BLaER1 (cell line): ENCODE measurements around the gene CNTNAP3B.
"Not testable (repeated sequence)": the region's sequence is repeated elsewhere in the genome, so short reads cannot be mapped to it uniquely, and the experiment has no call there.

Source experiments
- H3K27ac ChIP-seq: shearing (Covaris generic); formaldehyde crosslinking; 2 replicates; pipeline ENCODE4 v1.8.1; 2022
- H3K27me3 ChIP-seq: shearing (Covaris generic); formaldehyde crosslinking; 2 replicates; pipeline ENCODE4 v1.8.1; 2022
- H3K36me3 ChIP-seq: shearing (Covaris generic); formaldehyde crosslinking; 2 replicates; pipeline ENCODE4 v1.8.1; 2022
- H3K4me1 ChIP-seq: shearing (Covaris generic); formaldehyde crosslinking; 2 replicates; pipeline ENCODE4 v1.8.1; 2022
- H3K4me2 ChIP-seq: shearing (Covaris generic); formaldehyde crosslinking; 2 replicates; pipeline ENCODE4 v1.8.1; 2022
- H3K4me3 ChIP-seq: shearing (Covaris generic); formaldehyde crosslinking; 2 replicates; pipeline ENCODE4 v1.8.1; 2022
- H3K9ac ChIP-seq: shearing (Covaris generic); formaldehyde crosslinking; 2 replicates; pipeline ENCODE4 v1.8.1; 2022
- H3K9me3 ChIP-seq: shearing (Covaris generic); formaldehyde crosslinking; 2 replicates; pipeline ENCODE4 v1.8.1; 2022
- H4K20me1 ChIP-seq: shearing (Covaris generic); formaldehyde crosslinking; 2 replicates; pipeline ENCODE4 v1.8.1; 2022

The CNTNAP3B gene

DNA sequence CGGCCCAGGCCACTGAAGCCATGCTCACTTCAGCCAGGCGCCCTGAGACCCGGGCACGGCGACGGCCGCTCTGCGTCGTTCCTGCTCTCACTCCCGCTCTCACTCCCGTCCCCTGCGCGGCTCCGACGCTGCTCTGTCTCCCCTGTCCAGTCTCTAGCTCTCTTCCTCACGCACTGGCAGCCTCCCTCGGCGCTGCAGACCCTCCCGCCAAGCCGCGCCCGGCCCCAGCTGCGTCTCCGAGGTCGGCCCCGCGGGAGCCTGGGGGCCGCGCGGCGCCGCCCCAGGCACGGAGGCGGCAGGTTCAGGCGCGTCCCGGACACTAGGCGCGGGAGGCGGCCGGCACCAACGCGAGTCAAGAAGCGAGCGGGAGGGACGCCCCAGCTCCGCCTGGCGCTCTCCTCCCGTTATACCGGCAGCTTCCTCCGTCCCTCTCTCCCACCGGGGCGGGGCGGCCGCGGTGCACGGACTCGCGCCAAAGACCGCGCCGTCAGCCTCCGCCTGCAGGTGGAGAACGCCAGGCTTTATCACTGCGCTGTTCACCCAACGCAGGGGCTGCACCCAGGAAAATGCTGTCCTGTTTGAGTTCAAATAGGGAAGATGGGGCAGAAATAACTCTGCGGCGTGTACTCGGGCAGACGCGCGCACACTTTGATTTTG lies at the start of gene CNTNAP3B:
Gene CNTNAP3B, minus strand, starts transcription at position 354 of the 657 bp plus-strand sequence. Its CDS starts 332 bp downstream, at position 22.
- H3K27me3 ChIP-seq, H3K9me3 ChIP-seq, H3K4me2 ChIP-seq, H4K20me1 ChIP-seq, H3K4me3 ChIP-seq, H3K4me1 ChIP-seq, H3K27ac ChIP-seq, H3K36me3 ChIP-seq, H3K9ac ChIP-seq: not testable (repeated sequence)

DNA sequence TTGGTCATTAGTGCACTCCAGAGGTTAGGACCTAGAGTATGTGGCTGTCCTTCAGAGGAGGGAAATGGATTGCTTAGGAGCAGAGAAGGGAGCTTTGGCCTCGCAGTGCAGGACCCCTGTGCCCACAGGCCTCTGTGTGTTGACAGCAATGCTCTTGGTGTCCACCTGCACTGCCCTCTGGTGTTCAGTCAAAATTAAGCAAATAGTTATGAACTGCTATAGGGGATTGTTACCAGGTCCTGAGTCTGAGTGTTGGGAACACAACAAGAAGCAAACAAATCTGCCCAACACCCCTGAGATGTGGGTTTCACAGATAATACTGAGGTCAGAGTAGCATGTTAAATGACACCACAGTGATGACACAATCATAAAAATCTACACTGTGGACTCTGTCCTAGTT lies 31.1 kb upstream of the CNTNAP3B start:
- H3K4me3 ChIP-seq, H4K20me1 ChIP-seq, H3K4me1 ChIP-seq, H3K36me3 ChIP-seq, H3K27ac ChIP-seq, H3K9ac ChIP-seq, H3K4me2 ChIP-seq, H3K9me3 ChIP-seq, H3K27me3 ChIP-seq: not testable (repeated sequence)

DNA sequence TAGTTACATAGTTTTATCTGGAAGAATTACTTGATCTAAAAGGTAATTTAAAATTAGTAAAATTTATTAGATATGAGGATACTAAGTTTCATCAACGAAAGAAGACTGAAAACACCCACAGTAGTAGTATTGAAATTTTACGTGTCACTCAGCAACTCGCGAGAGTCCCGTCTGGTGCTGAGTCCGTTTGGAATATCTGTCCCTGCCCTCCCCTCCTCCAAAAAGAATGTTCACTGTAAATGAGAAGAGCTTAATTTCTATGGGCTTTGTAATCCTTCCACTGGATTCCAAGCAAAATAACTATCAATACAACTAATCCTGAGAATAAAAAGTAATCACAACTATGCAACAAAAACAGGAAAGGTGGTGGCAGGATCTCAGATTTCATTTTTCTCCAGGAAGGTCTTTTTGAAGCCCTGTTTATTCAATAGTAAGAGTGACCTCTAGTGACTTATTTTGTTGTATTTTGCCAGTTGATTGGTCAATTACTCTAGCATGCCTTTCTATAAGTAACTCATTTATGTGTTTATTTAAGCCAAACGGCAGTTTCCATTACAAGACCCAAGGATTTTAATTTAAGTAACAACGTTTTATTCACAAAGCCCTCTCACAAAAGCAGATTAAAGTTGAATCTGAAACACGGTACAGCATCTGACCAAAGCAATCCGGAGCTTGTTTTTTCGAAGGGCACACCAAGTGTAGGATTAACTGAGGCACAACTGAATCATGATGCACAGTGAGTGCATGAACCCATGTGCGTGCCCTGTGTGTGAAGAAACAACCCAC lies 2.0 kb downstream of the CNTNAP3B start:
- H3K9ac ChIP-seq = not testable (repeated sequence)

DNA sequence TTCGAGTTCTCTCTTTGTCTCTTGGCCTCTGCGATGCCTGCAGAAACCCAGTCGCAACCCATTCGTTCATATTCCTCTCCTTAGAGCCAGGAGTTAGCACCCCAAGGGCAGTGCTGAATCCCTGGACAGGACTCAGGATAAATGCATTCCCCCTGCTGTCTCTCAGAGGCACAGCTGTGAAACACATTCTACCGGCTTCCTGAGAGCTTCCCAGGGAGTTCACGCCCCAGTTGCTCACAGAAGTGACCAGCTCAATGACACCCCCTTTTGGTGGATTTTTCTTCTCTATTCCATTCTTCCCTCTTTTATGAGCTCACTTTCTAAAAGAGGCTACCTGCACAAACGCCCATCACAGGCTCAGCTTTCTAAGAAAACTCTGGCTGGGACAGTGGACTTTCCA lies 8.2 kb downstream of the CNTNAP3B start:
- not testable (repeated sequence) for H4K20me1 ChIP-seq, H3K27me3 ChIP-seq, H3K36me3 ChIP-seq, H3K4me2 ChIP-seq, H3K4me1 ChIP-seq, H3K4me3 ChIP-seq, H3K9me3 ChIP-seq, H3K27ac ChIP-seq, H3K9ac ChIP-seq

More for the DNA sequence above, 2.0 kb downstream of the CNTNAP3B start:
- not testable (repeated sequence) for H3K36me3 ChIP-seq, H3K4me1 ChIP-seq, H3K27ac ChIP-seq, H3K4me2 ChIP-seq, H3K9me3 ChIP-seq, H3K27me3 ChIP-seq, H4K20me1 ChIP-seq, H3K4me3 ChIP-seq

DNA sequence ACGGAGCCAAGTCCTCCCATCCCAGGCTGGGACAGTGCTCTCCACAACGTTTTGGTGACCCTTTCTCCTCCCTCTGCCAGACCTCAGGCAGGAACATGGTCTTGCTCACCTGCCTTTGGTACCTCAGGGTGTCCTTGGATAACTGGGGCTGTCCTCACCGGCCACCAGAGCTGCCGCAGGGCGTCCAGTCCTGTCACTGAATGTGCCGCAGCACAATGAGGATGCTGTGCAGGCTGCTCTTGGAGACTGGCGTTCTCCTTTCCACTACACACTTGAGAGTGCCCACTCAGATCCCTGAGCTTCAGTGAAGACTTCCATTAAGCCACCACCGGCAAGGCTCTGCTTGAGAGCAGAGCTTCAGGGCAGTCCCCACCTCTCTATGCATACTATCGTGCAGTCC lies 33.3 kb downstream of the CNTNAP3B start:
- H3K9me3 ChIP-seq = not testable (repeated sequence)

DNA sequence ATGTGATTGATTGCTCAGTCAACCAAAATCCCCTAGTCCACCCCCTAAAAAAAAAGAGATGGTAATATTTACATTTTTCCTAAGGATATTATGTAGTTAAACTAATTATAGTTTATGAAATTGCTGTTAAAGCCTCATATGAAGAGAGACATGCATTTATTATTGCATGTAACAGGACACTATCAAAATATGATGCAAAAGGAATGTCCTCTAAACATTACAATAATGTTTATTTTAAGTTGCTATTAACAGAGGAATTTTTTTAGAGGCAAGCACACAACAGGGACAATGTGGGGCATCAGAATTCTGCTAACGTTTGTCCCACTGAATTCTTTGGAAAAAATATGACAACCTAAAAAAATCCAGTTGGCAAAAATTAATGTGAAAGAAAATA lies 44.7 kb downstream of the CNTNAP3B start:
- H3K36me3 ChIP-seq, H3K9ac ChIP-seq, H3K4me2 ChIP-seq, H3K9me3 ChIP-seq, H3K4me3 ChIP-seq, H3K27me3 ChIP-seq, H3K27ac ChIP-seq, H3K4me1 ChIP-seq, H4K20me1 ChIP-seq: not testable (repeated sequence)

More for the DNA sequence above, 33.3 kb downstream of the CNTNAP3B start:
- H3K4me3 ChIP-seq, H3K36me3 ChIP-seq, H3K27ac ChIP-seq, H3K4me2 ChIP-seq, H3K4me1 ChIP-seq, H3K9ac ChIP-seq, H3K27me3 ChIP-seq, H4K20me1 ChIP-seq: not testable (repeated sequence)

DNA sequence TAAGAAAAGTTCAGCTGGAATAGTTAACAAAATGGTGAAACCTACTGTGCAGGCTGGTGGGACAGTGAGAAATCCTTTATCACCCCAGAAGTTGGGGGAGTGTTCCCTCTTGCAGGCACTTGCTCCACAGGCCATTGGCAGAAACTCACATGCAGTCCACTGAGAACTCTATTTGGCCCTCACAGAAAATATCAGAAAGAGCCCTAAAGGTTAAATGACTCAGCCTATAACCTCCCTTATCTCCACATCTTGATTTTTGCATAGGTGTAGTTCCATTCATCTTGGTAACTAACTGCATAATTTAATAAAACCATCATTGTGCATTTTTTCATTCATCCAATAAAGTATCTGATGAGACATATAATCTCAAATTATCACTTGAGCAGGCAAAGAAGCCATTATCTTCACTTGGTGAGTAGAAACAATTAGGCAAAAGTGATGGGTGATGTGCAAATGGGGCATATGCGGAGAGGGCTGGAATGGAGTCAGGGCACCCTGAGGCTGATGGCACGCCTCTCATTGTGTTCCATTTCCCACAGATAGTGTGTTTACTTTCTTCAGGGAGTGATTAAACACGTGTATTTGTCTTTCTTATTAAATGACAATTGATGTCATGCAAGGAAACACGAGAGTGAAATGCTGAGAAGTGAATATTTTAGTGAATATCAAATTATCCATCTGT lies 45.2 kb downstream of the CNTNAP3B start:
- H3K4me2 ChIP-seq, H3K9ac ChIP-seq, H4K20me1 ChIP-seq, H3K9me3 ChIP-seq, H3K4me3 ChIP-seq, H3K27ac ChIP-seq, H3K4me1 ChIP-seq, H3K27me3 ChIP-seq, H3K36me3 ChIP-seq: not testable (repeated sequence)

DNA sequence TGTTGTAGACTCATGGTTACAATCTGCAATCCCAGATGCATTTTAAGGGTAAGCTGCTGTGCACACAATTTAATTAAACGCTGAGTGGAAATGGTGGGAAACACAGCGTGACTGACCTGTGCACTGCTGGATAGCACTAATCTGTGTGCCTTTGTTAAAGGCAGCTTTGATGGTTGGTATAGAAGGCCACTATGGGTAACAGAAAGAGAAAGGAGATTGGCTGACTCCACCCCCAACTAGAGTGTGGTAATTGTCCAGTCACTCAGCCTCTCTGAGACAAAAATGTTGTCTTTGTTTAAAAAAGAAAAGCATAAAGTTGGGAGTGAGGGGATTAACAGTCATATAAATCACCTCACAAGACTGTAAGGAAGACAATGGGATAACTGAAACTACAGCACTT lies 48.9 kb downstream of the CNTNAP3B start:
- H3K36me3 ChIP-seq, H3K4me1 ChIP-seq, H3K4me3 ChIP-seq, H3K27me3 ChIP-seq, H3K27ac ChIP-seq, H4K20me1 ChIP-seq, H3K9ac ChIP-seq, H3K9me3 ChIP-seq, H3K4me2 ChIP-seq: not testable (repeated sequence)

DNA sequence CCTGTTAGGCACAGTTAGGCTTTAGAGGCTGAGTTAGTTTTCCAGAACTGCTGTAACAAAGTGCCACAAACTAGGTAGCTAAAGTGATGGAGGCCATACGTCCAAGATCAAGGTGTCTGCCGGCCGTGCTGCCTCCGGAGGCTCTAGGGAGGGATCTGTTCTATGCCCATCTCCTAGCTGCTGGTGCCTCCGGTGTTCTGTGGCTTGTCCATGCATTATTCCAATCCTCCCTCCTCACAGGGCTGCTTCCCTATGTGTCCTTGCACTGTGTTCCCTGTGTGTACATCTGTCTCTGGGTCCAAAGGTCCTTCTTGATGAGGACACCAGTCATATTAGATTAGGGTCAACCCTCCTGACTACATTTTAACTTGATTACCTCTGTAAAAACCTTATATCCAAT lies 54.4 kb downstream of the CNTNAP3B start:
- H3K9ac ChIP-seq, H3K4me1 ChIP-seq, H4K20me1 ChIP-seq, H3K4me3 ChIP-seq, H3K27me3 ChIP-seq, H3K4me2 ChIP-seq, H3K9me3 ChIP-seq, H3K36me3 ChIP-seq, H3K27ac ChIP-seq: not testable (repeated sequence)

DNA sequence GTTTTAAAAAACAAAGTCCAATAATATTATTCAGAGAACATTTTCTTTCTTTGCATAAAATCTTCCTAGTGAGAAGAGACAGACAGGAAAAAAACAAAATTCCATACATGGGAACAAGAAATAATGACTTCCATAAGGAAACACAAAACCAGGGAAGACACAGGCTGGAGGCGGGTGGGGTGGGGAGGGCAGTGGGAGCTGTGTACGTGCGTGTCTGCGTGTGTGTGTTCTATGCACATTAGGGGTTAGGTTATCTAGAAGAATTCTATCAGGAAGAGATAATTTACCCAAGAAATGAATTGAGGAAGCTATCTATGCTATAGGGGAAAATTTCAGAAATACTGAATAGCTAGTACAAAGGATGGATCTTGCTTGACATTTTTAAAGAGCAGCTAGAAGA lies 58.2 kb downstream of the CNTNAP3B start:
- H3K36me3 ChIP-seq, H3K4me1 ChIP-seq, H3K27ac ChIP-seq, H3K9me3 ChIP-seq, H3K27me3 ChIP-seq, H3K4me3 ChIP-seq, H3K9ac ChIP-seq, H3K4me2 ChIP-seq, H4K20me1 ChIP-seq: not testable (repeated sequence)

DNA sequence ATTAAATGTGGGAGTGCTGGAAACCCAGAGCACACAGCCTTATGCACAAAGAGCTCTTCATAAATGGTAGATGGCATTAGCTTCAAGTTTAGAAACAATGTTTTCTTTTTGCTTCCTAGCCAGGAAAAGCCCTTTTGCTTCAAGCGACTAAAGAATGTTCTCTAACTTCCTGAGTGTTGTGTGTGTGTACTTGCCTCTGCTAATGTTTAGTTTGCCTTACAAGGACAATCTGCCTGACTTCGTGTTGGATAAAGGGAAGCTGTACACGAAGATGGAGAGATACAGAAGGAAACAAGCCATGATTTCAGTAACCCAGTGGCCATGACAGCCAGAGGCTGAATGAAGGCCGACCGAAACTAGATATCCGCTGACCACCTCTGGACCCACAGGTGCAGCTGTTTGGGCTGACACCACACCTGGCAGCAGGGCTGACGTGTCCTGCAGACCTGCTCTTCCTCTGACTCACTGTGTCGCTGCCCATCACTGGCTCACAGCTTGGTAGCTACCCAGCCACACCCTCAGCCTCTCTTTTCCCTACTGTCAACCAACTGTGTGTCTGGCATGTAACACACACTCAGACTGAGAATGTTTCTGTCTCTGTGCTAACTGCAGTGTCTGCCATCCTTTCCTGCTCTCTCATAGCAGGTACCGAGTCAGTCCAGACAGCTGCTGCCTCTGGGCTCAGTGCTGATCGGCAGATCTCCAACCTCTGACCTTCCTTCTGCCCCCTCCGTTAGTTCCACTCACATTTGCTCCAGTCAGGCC lies 59.0 kb downstream of the CNTNAP3B start:
- H3K4me2 ChIP-seq, H3K9ac ChIP-seq, H3K27ac ChIP-seq, H3K36me3 ChIP-seq, H3K4me3 ChIP-seq, H3K27me3 ChIP-seq, H4K20me1 ChIP-seq, H3K4me1 ChIP-seq, H3K9me3 ChIP-seq: not testable (repeated sequence)

DNA sequence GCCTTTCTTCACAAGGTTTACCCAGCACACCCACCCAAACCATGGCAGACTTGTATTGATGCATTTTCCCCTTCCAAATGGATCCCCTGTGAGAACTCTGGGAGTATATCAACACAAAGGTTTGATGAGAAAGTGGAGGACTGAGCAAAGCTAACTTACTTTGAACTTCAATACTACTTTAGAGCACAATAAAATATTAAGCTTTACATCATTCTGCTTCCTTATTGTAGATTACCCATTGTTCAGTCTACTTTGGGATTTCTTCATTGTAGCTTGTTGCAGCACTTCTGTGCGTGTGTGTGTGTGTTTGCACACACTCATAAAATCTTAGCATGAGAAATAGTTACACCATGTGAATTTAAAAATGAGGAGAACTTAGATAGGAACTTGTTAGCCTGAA lies 75.4 kb downstream of the CNTNAP3B start:
- H3K9ac ChIP-seq, H3K4me3 ChIP-seq, H3K36me3 ChIP-seq, H3K27ac ChIP-seq, H3K9me3 ChIP-seq, H3K4me2 ChIP-seq, H3K4me1 ChIP-seq, H4K20me1 ChIP-seq, H3K27me3 ChIP-seq: not testable (repeated sequence)

DNA sequence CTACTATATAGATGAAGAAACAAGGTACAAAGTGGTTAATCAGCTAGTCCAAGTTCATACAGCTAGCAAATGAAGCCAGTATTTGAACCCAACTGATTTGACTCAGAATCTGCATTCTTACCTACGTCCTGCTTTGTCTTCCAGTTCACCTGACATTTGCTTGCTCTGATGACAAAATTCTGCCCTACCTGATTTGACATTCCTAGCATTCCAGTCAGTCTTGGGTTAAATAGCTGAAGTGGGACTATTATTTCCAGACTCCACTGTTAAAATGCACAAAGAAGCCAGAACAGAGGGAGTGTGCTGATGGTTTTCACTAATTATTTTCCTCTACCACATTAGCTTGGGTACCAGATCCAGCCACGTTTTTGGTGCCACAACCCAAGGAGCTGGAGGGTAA lies 78.5 kb downstream of the CNTNAP3B start:
- H3K9me3 ChIP-seq, H3K27ac ChIP-seq, H3K27me3 ChIP-seq, H3K9ac ChIP-seq, H3K36me3 ChIP-seq, H3K4me2 ChIP-seq, H3K4me3 ChIP-seq, H4K20me1 ChIP-seq, H3K4me1 ChIP-seq: not testable (repeated sequence)

DNA sequence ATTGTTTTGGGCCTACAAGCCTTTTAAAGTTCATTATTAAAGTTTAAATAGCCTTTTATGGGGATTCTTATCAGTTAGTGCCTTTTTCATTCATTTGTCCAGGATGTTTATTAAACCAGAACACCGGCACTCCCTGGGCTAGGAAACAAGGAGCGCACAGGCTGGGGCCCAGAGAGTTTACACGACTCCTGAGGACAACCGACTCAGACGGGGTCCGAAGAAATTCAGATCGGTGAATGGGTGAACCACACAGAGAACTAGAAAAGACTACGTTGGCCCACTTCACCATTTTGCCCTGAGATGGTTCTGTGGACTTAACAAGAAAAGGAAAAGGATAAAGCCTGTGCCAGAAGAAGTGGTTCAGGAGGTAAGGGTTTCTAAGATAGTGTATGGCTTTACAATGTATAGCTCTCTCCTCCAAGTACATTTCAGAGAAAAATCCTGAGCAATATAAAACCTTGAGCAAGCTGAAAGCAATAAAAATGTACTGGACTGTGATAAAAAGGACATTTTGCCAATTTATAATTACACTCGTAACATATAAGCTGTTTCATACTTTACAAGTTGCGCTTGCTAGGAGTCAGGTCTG lies 84.7 kb downstream of the CNTNAP3B start:
- not testable (repeated sequence) for H3K4me2 ChIP-seq, H3K4me1 ChIP-seq, H3K36me3 ChIP-seq, H4K20me1 ChIP-seq, H3K4me3 ChIP-seq, H3K27me3 ChIP-seq, H3K9ac ChIP-seq, H3K27ac ChIP-seq, H3K9me3 ChIP-seq
